HG02642 (cell line): Measurements from ENCODE around the gene RFC2.
"Not testable (repeated sequence)": the region's sequence is repeated elsewhere in the genome, so short reads cannot be mapped to it uniquely, and the experiment has no call there.

Experiments
- ATAC-seq: cut with Tn5 transposase; IDR thresholded peaks from one replicate; pipeline ENCODE4 v1.9.1; 2021; ENCODE audit warnings: mild to moderate bottlenecking; ENCODE audit not compliant: unreplicated experiment, poor library complexity

RFC2 gene

DNA sequence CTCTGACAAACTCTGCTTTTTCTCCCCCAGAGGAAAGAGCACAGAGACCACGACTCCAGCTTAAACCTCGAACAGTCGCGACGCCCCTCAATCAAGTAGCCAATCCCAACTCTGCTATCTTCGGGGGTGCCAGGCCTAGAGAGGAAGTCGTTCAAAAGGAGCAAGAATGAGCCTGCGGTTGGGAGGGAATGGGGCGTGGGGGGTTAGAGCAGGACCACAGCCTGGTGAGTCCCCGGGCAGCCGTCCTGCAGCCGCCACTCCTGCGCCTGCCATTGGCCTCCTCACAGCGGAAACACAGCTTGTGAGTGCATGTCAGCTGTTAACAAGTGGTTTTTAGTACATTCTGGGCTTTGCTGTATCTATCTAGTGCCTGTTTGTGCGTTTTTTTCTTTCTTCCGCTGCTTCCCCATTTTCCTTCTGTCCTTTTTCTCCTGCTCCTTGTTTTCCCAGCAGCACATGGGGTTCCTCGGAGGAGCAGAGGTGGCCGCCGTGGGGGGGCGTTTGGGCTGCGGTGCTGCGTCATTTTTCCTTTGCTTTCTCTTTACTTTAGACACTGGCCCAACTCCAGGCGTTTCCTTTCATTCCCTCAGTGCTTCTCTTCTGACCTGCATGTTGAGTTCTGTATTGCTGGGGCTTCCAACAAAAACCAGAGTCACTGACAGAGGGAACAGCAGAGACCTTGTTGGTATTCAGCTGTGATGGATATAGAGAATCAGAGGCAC is 58.9 kb downstream of the RFC2 start:
- ATAC-seq, result not testable (repeated sequence)

GRCh38 chr7:74194686-74195085 is 59.5 kb downstream of the RFC2 start:
- no peak for ATAC-seq

GRCh38 chr7:74193913-74194312 is 60.3 kb downstream of the RFC2 start:
- no peak for ATAC-seq

DNA sequence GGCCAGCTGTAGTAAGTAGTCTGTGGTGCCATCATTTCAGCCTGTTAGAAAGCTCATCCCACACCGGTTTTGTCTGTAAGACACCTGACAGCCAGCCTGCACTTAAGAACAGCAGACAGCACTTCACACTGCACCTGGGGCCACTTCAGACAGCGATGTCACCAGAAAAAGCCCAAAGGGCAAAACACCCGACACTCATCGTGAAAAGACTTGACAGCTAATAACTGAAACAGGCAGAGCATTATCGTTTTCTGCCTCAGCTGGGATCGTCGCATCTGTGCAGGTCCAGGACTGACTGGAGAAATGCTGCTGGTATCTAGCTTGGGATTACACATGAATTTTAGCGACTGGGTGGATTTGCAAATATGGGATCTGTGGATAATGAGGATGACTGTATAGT is 61.1 kb downstream of the RFC2 start:
- no peak for ATAC-seq

GRCh38 chr7:74191231-74191630 is 63.0 kb downstream of the RFC2 start:
- ATAC-seq, result no peak

- no peak for ATAC-seq
These were observed 63.9 kb downstream of the RFC2 start for GRCh38 chr7:74190259-74190658.

DNA sequence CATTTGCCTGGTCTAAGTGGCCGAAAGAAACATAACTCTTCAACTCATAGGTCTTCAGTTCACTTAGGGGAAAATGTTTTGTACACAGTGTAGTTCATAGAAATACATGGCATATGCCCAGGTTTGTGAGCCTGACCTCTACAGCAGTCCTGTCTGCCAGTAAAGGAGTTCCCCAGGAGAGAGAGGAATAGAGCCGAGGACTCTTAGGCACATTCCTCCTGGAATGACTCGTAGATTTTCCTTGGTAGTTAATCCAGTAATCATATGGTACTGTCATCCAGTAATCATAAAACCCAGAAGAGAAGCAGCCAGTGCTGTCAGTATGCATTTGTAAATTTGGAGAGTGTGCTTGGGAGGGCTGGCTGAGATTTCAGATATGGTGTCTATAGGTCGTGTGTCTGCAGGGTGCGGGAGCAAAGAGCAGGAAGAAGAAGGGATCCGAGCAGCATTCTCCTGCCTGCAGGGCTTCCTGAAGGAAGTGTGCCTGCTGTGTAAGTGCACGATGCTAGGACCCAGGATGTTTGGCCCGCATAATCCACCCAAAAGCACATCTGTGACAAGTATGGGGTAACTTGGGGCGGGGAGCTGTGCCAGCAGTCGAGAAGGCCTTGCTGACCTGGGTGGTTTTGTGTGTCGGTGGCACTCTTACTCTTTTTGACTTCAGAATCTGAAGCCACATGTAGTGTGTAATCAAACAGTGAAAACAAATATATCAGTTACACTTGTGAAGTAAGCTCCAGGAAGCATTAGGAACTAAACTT is 66.1 kb downstream of the RFC2 start:
- ATAC-seq, result no peak

GRCh38 chr7:74185636-74186035 is 68.6 kb downstream of the RFC2 start:
- ATAC-seq, result no peak

DNA sequence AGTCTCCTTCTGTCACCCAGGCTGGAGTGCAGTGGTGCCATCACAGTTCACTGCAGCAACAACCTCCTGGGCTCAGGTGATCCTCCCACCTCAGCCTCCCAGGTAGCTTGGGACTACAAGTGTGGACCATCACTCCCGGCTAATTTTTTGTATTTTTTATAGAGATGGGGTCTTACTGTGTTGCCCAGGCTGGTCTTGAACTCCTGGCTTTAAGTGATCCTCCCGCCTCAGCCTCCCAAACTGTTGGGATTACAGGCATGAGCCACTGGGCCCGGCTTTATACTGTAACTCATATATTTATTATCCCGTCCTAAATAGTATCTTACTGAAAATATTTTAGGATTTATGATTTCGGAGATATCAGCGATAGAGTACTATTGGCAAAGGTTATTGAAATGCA is 69.2 kb downstream of the RFC2 start:
- no peak for ATAC-seq

- ATAC-seq, result no peak
These were observed 70.3 kb downstream of the RFC2 start for GRCh38 chr7:74183653-74184450.

GRCh38 chr7:74183142-74183541 is 71.1 kb downstream of the RFC2 start:
- ATAC-seq, result no peak

DNA sequence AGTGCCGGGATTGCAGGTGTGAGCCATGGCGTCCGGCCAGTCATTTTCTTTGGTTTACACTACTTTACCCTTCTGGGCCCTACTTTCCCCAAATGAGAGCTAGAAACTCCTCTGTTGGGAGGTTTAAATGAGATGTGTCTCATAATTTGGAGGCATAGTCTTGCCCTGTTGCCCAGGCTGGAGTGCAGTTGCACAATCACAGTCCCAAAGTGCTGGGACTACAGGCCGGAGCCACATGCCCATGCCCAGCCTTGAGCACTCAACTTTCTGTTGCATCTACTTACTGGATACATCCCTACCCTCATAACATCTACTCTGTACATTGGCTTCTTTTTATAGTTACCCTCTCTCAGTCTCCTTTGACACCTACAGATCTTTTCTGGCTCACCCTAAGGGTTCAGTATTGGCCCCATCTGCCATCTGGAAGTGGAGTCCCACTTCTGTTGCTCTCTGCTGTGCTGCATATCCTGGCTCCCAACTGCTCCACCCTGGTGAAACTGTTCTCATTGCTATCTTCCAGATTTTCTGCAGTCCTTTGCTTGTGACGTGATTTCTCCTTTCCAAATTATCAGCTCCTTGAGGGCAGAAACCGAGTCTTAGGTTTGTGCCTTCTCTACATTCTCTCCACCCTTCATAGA is 71.6 kb downstream of the RFC2 start:
- no peak for ATAC-seq

GRCh38 chr7:74181821-74182220 is 72.4 kb downstream of the RFC2 start:
- no peak for ATAC-seq
